Measurements from ENCODE around the gene GUCD1.
A peak's percentile ranks its signal among the peaks of the same experiment; 100 is the strongest.
"Not testable (repeated sequence)": the region's sequence is repeated elsewhere in the genome, so short reads cannot be mapped to it uniquely, and the experiment has no call there.

The GUCD1 gene

GRCh38 chr22:24554313-24555164, at the start of gene GUCD1:
TSS of gene GUCD1 (minus strand) at chr22:24555138. CDS start at chr22:24554991, 147 bp downstream.
- DNase-seq (ENCODE audit: low spot score), result no peak

GRCh38 chr22:24603770-24604629, 49.1 kb upstream of the GUCD1 start:
- DNase-seq (ENCODE audit: low spot score), result not testable (repeated sequence)

GRCh38 chr22:24602847-24603769, 48.2 kb upstream of the GUCD1 start, which contains the start of gene GGT1:
TSS of gene GGT1 (plus strand) at chr22:24603193. CDS start at chr22:24611082, 7,889 bp downstream.
- not testable (repeated sequence) for DNase-seq (ENCODE audit: low spot score)

GRCh38 chr22:24602105-24602749, 47.3 kb upstream of the GUCD1 start:
- not testable (repeated sequence) for DNase-seq (ENCODE audit: low spot score)

- DNase-seq (ENCODE audit: low spot score), result no peak
Measured at GRCh38 chr22:24601217-24602104, 46.5 kb upstream of the GUCD1 start.

GRCh38 chr22:24599958-24600715, 45.2 kb upstream of the GUCD1 start:
- DNase-seq (ENCODE audit: low spot score), result not testable (repeated sequence)

- no peak for DNase-seq (ENCODE audit: low spot score)
Measured at GRCh38 chr22:24599514-24599913, 44.6 kb upstream of the GUCD1 start.

- not testable (repeated sequence) for DNase-seq (ENCODE audit: low spot score)
Measured at GRCh38 chr22:24597076-24597475, 42.1 kb upstream of the GUCD1 start.

- DNase-seq (ENCODE audit: low spot score), result no peak
Measured at GRCh38 chr22:24595863-24596262, 40.9 kb upstream of the GUCD1 start.

- DNase-seq (ENCODE audit: low spot score), result no peak
Measured at GRCh38 chr22:24595228-24595627, 40.3 kb upstream of the GUCD1 start.

- no peak for DNase-seq (ENCODE audit: low spot score)
Measured at GRCh38 chr22:24594569-24595120, 39.7 kb upstream of the GUCD1 start.

- no peak for DNase-seq (ENCODE audit: low spot score)
Measured at GRCh38 chr22:24593836-24594568, 39.1 kb upstream of the GUCD1 start.

GRCh38 chr22:24593559-24593835, 38.6 kb upstream of the GUCD1 start:
- DNase-seq (ENCODE audit: low spot score), result not testable (repeated sequence)

GRCh38 chr22:24592851-24593558, 38.1 kb upstream of the GUCD1 start, which contains the start of gene LRRC75B:
TSS of gene LRRC75B (minus strand) at chr22:24593073. CDS start at chr22:24593039, 34 bp downstream.
- peak; percentile 98 for DNase-seq (ENCODE audit: low spot score)

GRCh38 chr22:24592058-24592850, 37.3 kb upstream of the GUCD1 start:
- DNase-seq (ENCODE audit: low spot score), result peak; percentile 50

- no peak for DNase-seq (ENCODE audit: low spot score)
Measured at GRCh38 chr22:24591286-24591830, 36.4 kb upstream of the GUCD1 start.
